HL-60 (cell line): ENCODE results near the gene GCLC.

Experiments used
- DNase-seq, 2 experiments: peaks; one replicate each; pipeline ENCODE4 v3.0.0-alpha.2; 2010 to 2020; ENCODE audit warnings: low read depth in 1 of 2, low spot score in 1 of 2
- H3K27ac ChIP-seq: fragments of 250-450 bp; sonication (Bioruptor Pico); replicated peaks from 2 replicates; pipeline ENCODE4 v1.5.1; 2020; ENCODE audit warnings: mild to moderate bottlenecking, moderate library complexity
- H3K27me3 ChIP-seq: fragments of 250-450 bp; sonication (Bioruptor Pico); 2 replicates; pipeline ENCODE4 v1.5.1; 2021; ENCODE audit warnings: mild to moderate bottlenecking, moderate library complexity; ENCODE audit not compliant: insufficient read depth, poor library complexity, severe bottlenecking
- H3K4me3 ChIP-seq: replicated peaks from 2 replicates; pipeline ENCODE4 v1.5.1; 2011; ENCODE audit warnings: mild to moderate bottlenecking, control low read depth, low read length; ENCODE audit not compliant: insufficient read depth
- CTCF ChIP-seq: IDR thresholded peaks from one replicate; pipeline ENCODE4 v1.5.1; 2011; ENCODE audit warnings: low read length, control low read depth, inconsistent platforms; ENCODE audit not compliant: insufficient read depth
- GABPA ChIP-seq: IDR thresholded peaks from 2 replicates; pipeline ENCODE4 v1.6.1; 2012; ENCODE audit warnings: low read depth
- POLR2AphosphoS5 ChIP-seq: IDR thresholded peaks from 2 replicates; pipeline ENCODE4 v1.6.1; 2012; ENCODE audit warnings: low read depth
- REST ChIP-seq: IDR thresholded peaks from 2 replicates; pipeline ENCODE4 v1.6.1; 2012; ENCODE audit warnings: low read depth; ENCODE audit not compliant: insufficient replicate concordance
- SPI1 ChIP-seq: IDR thresholded peaks from 2 replicates; pipeline ENCODE4 v1.6.1; 2012; ENCODE audit warnings: low read depth, mild to moderate bottlenecking, borderline replicate concordance

The GCLC gene

GRCh38 chr6:53566755-53567154 lies 21.9 kb upstream of the GCLC start:
- Histone ChIP-seq H3K4me3 (no peak overlapping the region), H3K27ac (no peak overlapping the region), H3K27me3 (no peaks in the 10 kb centered on the region)
- no peak for DNase-seq
- no peak for TF ChIP-seq POLR2AphosphoS5
- no peak for TF ChIP-seq SPI1
- TF ChIP-seq CTCF = no peak
- no peak for TF ChIP-seq GABPA
- no peak for TF ChIP-seq REST

- no peak for DNase-seq
- Histone ChIP-seq H3K4me3 (no peak overlapping the region), H3K27me3 (no peaks in the 10 kb centered on the region), H3K27ac (no peak overlapping the region)
- TF ChIP-seq POLR2AphosphoS5 (no peak), CTCF (no peak), GABPA (no peak), REST (no peak), SPI1 (no peak)
Observed at GRCh38 chr6:53565886-53566285, 21.0 kb upstream of the GCLC start.

GRCh38 chr6:53564401-53565065 lies 19.6 kb upstream of the GCLC start:
- no peak overlapping the region for H3K27ac ChIP-seq
- TF ChIP-seq SPI1 = no peak
- TF ChIP-seq CTCF = no peak
- no peak for TF ChIP-seq REST
- TF ChIP-seq GABPA = no peak
- TF ChIP-seq POLR2AphosphoS5 = no peak
- H3K4me3 ChIP-seq = no peak overlapping the region
- no peaks in the 10 kb centered on the region for H3K27me3 ChIP-seq
- no peak for DNase-seq
